Endothelial cell of umbilical vein (primary cell): ENCODE measurements around the gene TSPYL2. TPM values are rescaled to one million over a fixed set of nuclear protein-coding genes. Genes with fewer than 3 reads are reported as not detected.

Experiments
- BruUV-seq: library from RNA; stranded (reverse); fragments of 400-500 nt; replicated peaks from 2 replicates; lab custom pipeline; 2021; lab: Mats Ljungman, UMichigan
- CTCF ChIA-PET: fragments of 300-600, 350-600 bp; sonication (Branson Sonifier 250); formaldehyde crosslinking; loops from one replicate; lab custom pipeline; 2021; ENCODE audit warnings: antibody characterized with exemption, inconsistent platforms; lab: Charles Lee
- POLR2A ChIA-PET: fragments of 300-600, 350-600 bp; sonication (Branson Sonifier 250); formaldehyde crosslinking; loops from one replicate; lab custom pipeline; 2021; ENCODE audit warnings: antibody characterized with exemption, inconsistent platforms; lab: Charles Lee
- DNase-seq: peaks from one replicate; pipeline ENCODE4 v3.0.0-alpha.2; 2011; ENCODE audit warnings: low read depth, low spot score
- FAIRE-seq: peaks from 2 replicates; lab custom pipeline; 2011; peaks lifted over from hg19 to GRCh38; lab: Jason Lieb, UNC
- H2AFZ ChIP-seq: 2 replicates; pipeline ENCODE4 v1.6.0; 2012; ENCODE audit warnings: low read depth, low read length, control low read depth, inconsistent platforms
- H3K27ac ChIP-seq: 2 replicates; pipeline ENCODE4 v1.5.1; 2011; ENCODE audit warnings: low read depth, mild to moderate bottlenecking, control low read depth, low read length, moderate library complexity; ENCODE audit not compliant: insufficient read depth
- H3K27me3 ChIP-seq, 2 experiments: 2 replicates each; pipeline versions ENCODE4 v1.6.0 to v1.6.1; 2011; ENCODE audit warnings: low read length in 2 of 2, mixed read lengths in 1 of 2; ENCODE audit not compliant: control insufficient read depth in 2 of 2, insufficient read depth in 2 of 2
- H3K36me3 ChIP-seq, 2 experiments: 2 replicates in 1 of 2; 3 replicates in 1 of 2; pipeline ENCODE4 v1.5.1; 2011; ENCODE audit warnings: low read length in 2 of 2, mild to moderate bottlenecking in 1 of 2, moderate library complexity in 1 of 2; ENCODE audit not compliant: control insufficient read depth in 2 of 2, insufficient read depth in 2 of 2; ENCODE audit errors: extremely low read depth in 1 of 2
- H3K4me1 ChIP-seq: 3 replicates; pipeline ENCODE4 v1.5.1; 2011; ENCODE audit warnings: mild to moderate bottlenecking, low read length; ENCODE audit not compliant: control insufficient read depth, insufficient read depth; ENCODE audit errors: extremely low read depth
- H3K4me2 ChIP-seq: 2 replicates; pipeline ENCODE4 v1.6.1; 2011; ENCODE audit warnings: low read length, control low read depth, mixed read lengths; ENCODE audit not compliant: insufficient read depth
- H3K4me3 ChIP-seq, 3 experiments: fragments of 200-600 bp in 1 of 3; sonication (generic), shearing (Covaris generic) in 1 of 3; replicated peaks in 1 of 3; 2 replicates each; pipeline ENCODE4 v1.5.1; 2011 to 2016; ENCODE audit warnings: control low read depth in 3 of 3, low read length in 3 of 3, mild to moderate bottlenecking in 2 of 3, inconsistent platforms in 1 of 3, low read depth in 1 of 3, moderate library complexity in 1 of 3; ENCODE audit not compliant: insufficient read depth in 1 of 3
- H3K79me2 ChIP-seq: 2 replicates; pipeline ENCODE4 v1.6.0; 2012; ENCODE audit warnings: low read length, inconsistent platforms; ENCODE audit not compliant: control insufficient read depth, insufficient read depth
- H3K9ac ChIP-seq: replicated peaks from 2 replicates; pipeline ENCODE3; 2011; ENCODE audit warnings: low read length, control low read depth; ENCODE audit not compliant: insufficient read depth; ENCODE audit errors: extremely low read depth
- H3K9me1 ChIP-seq: replicated peaks from 3 replicates; pipeline ENCODE4 v1.6.0; 2011; ENCODE audit warnings: mild to moderate bottlenecking, low read length; ENCODE audit not compliant: control insufficient read depth, insufficient read depth; ENCODE audit errors: extremely low read depth
- H3K9me3 ChIP-seq: replicated peaks from 2 replicates; pipeline ENCODE4 v1.5.1; 2012; ENCODE audit warnings: low read length, inconsistent platforms; ENCODE audit not compliant: control insufficient read depth, insufficient read depth
- H4K20me1 ChIP-seq: replicated peaks from 2 replicates; pipeline ENCODE3; 2011; ENCODE audit warnings: mild to moderate bottlenecking, low read length; ENCODE audit not compliant: control insufficient read depth, insufficient read depth; ENCODE audit errors: extremely low read depth
- EZH2 ChIP-seq: IDR thresholded peaks from 2 replicates; pipeline ENCODE4 v1.6.1; 2012; ENCODE audit warnings: borderline replicate concordance, low read depth, mild to moderate bottlenecking, moderate library complexity, low read length, inconsistent platforms; ENCODE audit not compliant: severe bottlenecking
- FOS ChIP-seq: IDR thresholded peaks from 2 replicates; pipeline ENCODE4 v1.6.1; 2011; ENCODE audit warnings: mild to moderate bottlenecking, low read length, moderate library complexity, borderline replicate concordance; ENCODE audit not compliant: insufficient read depth
- GATA2 ChIP-seq: IDR thresholded peaks from 2 replicates; pipeline ENCODE4 v1.7.0; 2011; ENCODE audit warnings: low read depth, mild to moderate bottlenecking, moderate library complexity, mixed read lengths, low read length; ENCODE audit not compliant: insufficient read length, insufficient read depth
- JUN ChIP-seq: IDR thresholded peaks from 2 replicates; pipeline ENCODE4 v1.6.1; 2011; ENCODE audit warnings: borderline replicate concordance, low read depth; ENCODE audit not compliant: insufficient read length, insufficient read depth
- MYC ChIP-seq: IDR thresholded peaks from one replicate; pipeline ENCODE4 v1.6.1; 2011; ENCODE audit warnings: mild to moderate bottlenecking, low read depth, low read length
- POLR2A ChIP-seq: IDR thresholded peaks from 2 replicates; pipeline ENCODE4 v1.6.1; 2012; ENCODE audit warnings: low read depth, mild to moderate bottlenecking, control low read depth, low read length
- POLR2AphosphoS5 ChIP-seq: IDR thresholded peaks from 2 replicates; pipeline ENCODE4 v1.6.1; 2012; ENCODE audit warnings: low read depth, mild to moderate bottlenecking, control low read depth, low read length, moderate library complexity; ENCODE audit not compliant: insufficient read depth
- dilution Hi-C: fragments of 300-500 bp; cut with MboI; formaldehyde crosslinking; loops from one replicate; pipeline ENCODE4 v1.15.0; 2019; ENCODE audit warnings: low sequenced_read_pairs; ENCODE audit not compliant: extremely low pct_ligation_motif_present
- intact Hi-C: fragments of 100-400 bp; cut with micrococcal nuclease; formaldehyde crosslinking; loops from one replicate; pipeline ENCODE4 v1.10.0; 2022
- polyA plus RNA-seq, 4 experiments: library from polyadenylated mRNA; depleted of rRNA in 3 of 4; stranded (reverse) in 3 of 4; unstranded in 1 of 4; fragments of >200 nt; gene quantifications; 2 replicates each; pipeline versions ENCODE4 v1.2.1 to v1.2.3, GENCODE V29; 2011 to 2012; ENCODE audit warnings: missing spikeins in 1 of 4
- total RNA-seq: library from RNA; stranded (reverse); gene quantifications from 2 replicates; pipeline ENCODE4 v1.2.3, GENCODE V29; 2021
- TF ChIP-seq, protein P1 (sequence below): IDR thresholded peaks from 2 replicates; pipeline ENCODE4 v1.6.1; 2011; ENCODE audit not compliant: insufficient read depth, insufficient read length
- TF ChIP-seq, protein P2 (sequence below), 2 donors: IDR thresholded peaks; 1 replicate in 1 of 2; 2 replicates in 1 of 2; pipeline ENCODE4 v1.5.1; 2011; ENCODE audit warnings: low read length in 2 of 2, mild to moderate bottlenecking in 2 of 2, moderate library complexity in 2 of 2, control low read depth in 1 of 2, inconsistent platforms in 1 of 2, low read depth in 1 of 2; ENCODE audit not compliant: insufficient read depth in 1 of 2; ENCODE audit errors: extremely low read depth in 1 of 2

Gene TSPYL2
- total and polyA plus RNA-seq, 2 donors (not counting 3 experiments of a cell fraction or from before 2014, with no cell fraction given): 17.3 to 17.8 TPM

DNA sequence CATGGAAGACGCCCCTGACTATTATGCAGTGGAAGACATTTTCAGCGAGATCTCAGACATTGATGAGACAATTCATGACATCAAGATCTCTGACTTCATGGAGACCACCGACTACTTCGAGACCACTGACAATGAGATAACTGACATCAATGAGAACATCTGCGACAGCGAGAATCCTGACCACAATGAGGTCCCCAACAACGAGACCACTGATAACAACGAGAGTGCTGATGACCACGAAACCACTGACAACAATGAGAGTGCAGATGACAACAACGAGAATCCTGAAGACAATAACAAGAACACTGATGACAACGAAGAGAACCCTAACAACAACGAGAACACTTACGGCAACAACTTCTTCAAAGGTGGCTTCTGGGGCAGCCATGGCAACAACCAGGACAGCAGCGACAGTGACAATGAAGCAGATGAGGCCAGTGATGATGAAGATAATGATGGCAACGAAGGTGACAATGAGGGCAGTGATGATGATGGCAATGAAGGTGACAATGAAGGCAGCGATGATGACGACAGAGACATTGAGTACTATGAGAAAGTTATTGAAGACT is 3.6 kb downstream of the TSPYL2 start:
- no TSS peak for BruUV-seq

More for the DNA sequence above, 3.6 kb downstream of the TSPYL2 start:
- ChIA-PET CTCF (no interaction called here), POLR2A (no interaction called here)
- Histone ChIP-seq H3K79me2 (peaks cover 10% of the 10 kb centered on the region), H3K4me3 (no peak overlapping the region), H3K4me1 (peaks cover 7% of the 10 kb centered on the region), H4K20me1 (no peaks in the 10 kb centered on the region), H3K9ac (no peak overlapping the region), H3K9me3 (no peaks in the 10 kb centered on the region), H3K9me1 (no peaks in the 10 kb centered on the region), H3K4me2 (no peak overlapping the region), H2AFZ (no peak overlapping the region), H3K27me3 (no peaks in the 10 kb centered on the region), H3K27ac (no peak overlapping the region), H3K36me3 (peaks cover 0 to 13% of the 10 kb centered on the region in 2 experiments)
- intact Hi-C loops (no loop called here), dilution Hi-C loops (no loop called here)
- FAIRE-seq (no peak), DNase-seq (no peak)
- TF ChIP-seq JUN (no peak), GATA2 (no peak), FOS (no peak), MYC (no peak), POLR2AphosphoS5 (no peak), POLR2A (no peak), EZH2 (no peak)
- TF ChIP-seq, protein P1, sequence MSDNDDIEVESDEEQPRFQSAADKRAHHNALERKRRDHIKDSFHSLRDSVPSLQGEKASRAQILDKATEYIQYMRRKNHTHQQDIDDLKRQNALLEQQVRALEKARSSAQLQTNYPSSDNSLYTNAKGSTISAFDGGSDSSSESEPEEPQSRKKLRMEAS: no peak
- TF ChIP-seq, protein P2, sequence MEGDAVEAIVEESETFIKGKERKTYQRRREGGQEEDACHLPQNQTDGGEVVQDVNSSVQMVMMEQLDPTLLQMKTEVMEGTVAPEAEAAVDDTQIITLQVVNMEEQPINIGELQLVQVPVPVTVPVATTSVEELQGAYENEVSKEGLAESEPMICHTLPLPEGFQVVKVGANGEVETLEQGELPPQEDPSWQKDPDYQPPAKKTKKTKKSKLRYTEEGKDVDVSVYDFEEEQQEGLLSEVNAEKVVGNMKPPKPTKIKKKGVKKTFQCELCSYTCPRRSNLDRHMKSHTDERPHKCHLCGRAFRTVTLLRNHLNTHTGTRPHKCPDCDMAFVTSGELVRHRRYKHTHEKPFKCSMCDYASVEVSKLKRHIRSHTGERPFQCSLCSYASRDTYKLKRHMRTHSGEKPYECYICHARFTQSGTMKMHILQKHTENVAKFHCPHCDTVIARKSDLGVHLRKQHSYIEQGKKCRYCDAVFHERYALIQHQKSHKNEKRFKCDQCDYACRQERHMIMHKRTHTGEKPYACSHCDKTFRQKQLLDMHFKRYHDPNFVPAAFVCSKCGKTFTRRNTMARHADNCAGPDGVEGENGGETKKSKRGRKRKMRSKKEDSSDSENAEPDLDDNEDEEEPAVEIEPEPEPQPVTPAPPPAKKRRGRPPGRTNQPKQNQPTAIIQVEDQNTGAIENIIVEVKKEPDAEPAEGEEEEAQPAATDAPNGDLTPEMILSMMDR (IDR thresholded peaks at IDR 0.05; ENCODE audit: extremely low read depth in 1 of 2, insufficient read depth in 1 of 2, low read depth in 1 of 2, low read length in 2 of 2): no peak
